IMR-90 (cell line): Measurements from ENCODE around the gene CDC42EP5. TPM values are rescaled to one million over a fixed set of nuclear protein-coding genes. Genes with fewer than 3 reads are reported as not detected.
A peak's percentile ranks its signal among the peaks of the same experiment; 100 is the strongest.

ENCODE experiments used
- ATAC-seq: fragments of 200-7000 bp; cut with Tn5 transposase; 2 replicates; pipeline ENCODE4 v1.9.1; 2020; ENCODE audit warnings: low read depth, mild to moderate bottlenecking, moderate library complexity
- BruUV-seq: library from RNA; stranded (reverse); fragments of 400-500 nt; replicated peaks from 2 replicates; lab custom pipeline; 2021; lab: Mats Ljungman, UMichigan
- CTCF ChIA-PET: fragments of 300-600 bp; formaldehyde crosslinking; extraction: SDS; loops from one replicate; lab custom pipeline; 2021; ENCODE audit warnings: antibody characterized with exemption; lab: Yijun Ruan, JAX
- POLR2A ChIA-PET: fragments of 300-600 bp; sonication (Branson Sonifier 250); formaldehyde crosslinking; loops from one replicate; lab custom pipeline; 2022; ENCODE audit warnings: antibody characterized with exemption; ENCODE audit not compliant: unreplicated experiment; lab: Charles Lee
- DNase-seq: peaks from one replicate; pipeline ENCODE4 v3.0.0; 2013
- H2AFZ ChIP-seq: replicated peaks from 2 replicates; pipeline ENCODE3; 2013; ENCODE audit warnings: low read length, mild to moderate bottlenecking; ENCODE audit not compliant: poor library complexity
- H2AK5ac ChIP-seq: 2 replicates; pipeline ENCODE4 v1.6.1; 2013; ENCODE audit warnings: low read depth, low read length, inconsistent platforms
- H2AK9ac ChIP-seq: replicated peaks from 2 replicates; pipeline ENCODE3; 2013; ENCODE audit warnings: mild to moderate bottlenecking, low read depth, low read length, moderate library complexity; ENCODE audit not compliant: poor library complexity
- H2BK120ac ChIP-seq: 2 replicates; pipeline ENCODE4 v1.6.1; 2013; ENCODE audit warnings: low read depth, low read length, inconsistent platforms
- H2BK15ac ChIP-seq: 3 replicates; pipeline ENCODE4 v1.6.1; 2013; ENCODE audit warnings: low read depth, low read length, inconsistent platforms
- H2BK20ac ChIP-seq: 2 replicates; pipeline ENCODE4 v1.6.1; 2013; ENCODE audit warnings: low read depth, mild to moderate bottlenecking, inconsistent platforms, low read length, moderate library complexity
- H2BK5ac ChIP-seq: 2 replicates; pipeline ENCODE4 v1.6.1; 2013; ENCODE audit warnings: mild to moderate bottlenecking, low read depth, low read length, inconsistent platforms; ENCODE audit not compliant: poor library complexity, severe bottlenecking
- H3K14ac ChIP-seq: replicated peaks from 2 replicates; pipeline ENCODE4 v1.6.1; 2013; ENCODE audit warnings: low read depth, low read length, inconsistent platforms
- H3K18ac ChIP-seq: 2 replicates; pipeline ENCODE4 v1.6.1; 2013; ENCODE audit warnings: low read depth, low read length, control low read depth
- H3K23ac ChIP-seq: 2 replicates; pipeline ENCODE4 v1.6.1; 2013; ENCODE audit warnings: low read depth, low read length, inconsistent platforms
- H3K27ac ChIP-seq: 2 replicates; pipeline ENCODE4 v1.5.1; 2013; ENCODE audit warnings: mild to moderate bottlenecking, control low read depth, low read length; ENCODE audit not compliant: insufficient read depth
- H3K27me3 ChIP-seq: 2 replicates; pipeline ENCODE4 v1.6.1; 2013; ENCODE audit warnings: low read length; ENCODE audit not compliant: control insufficient read depth, insufficient read depth
- H3K36me3 ChIP-seq: 2 replicates; pipeline ENCODE4 v1.6.1; 2013; ENCODE audit warnings: low read length, mixed read lengths; ENCODE audit not compliant: control insufficient read depth, insufficient read depth
- H3K4ac ChIP-seq: 2 replicates; pipeline ENCODE4 v1.6.1; 2013; ENCODE audit warnings: low read depth, low read length, inconsistent platforms
- H3K4me1 ChIP-seq: 2 replicates; pipeline ENCODE4 v1.6.1; 2013; ENCODE audit warnings: low read length, mixed read lengths; ENCODE audit not compliant: control insufficient read depth, insufficient read depth
- H3K4me2 ChIP-seq: 2 replicates; pipeline ENCODE4 v1.6.1; 2013; ENCODE audit warnings: low read depth, mild to moderate bottlenecking, control low read depth, low read length, moderate library complexity
- H3K4me3 ChIP-seq: 2 replicates; pipeline ENCODE4 v1.5.1; 2013; ENCODE audit warnings: low read depth, mild to moderate bottlenecking, control low read depth, low read length, moderate library complexity; ENCODE audit not compliant: insufficient read depth
- H3K56ac ChIP-seq: 2 replicates; pipeline ENCODE4 v1.6.1; 2013; ENCODE audit warnings: low read length, inconsistent platforms; ENCODE audit not compliant: insufficient read depth; ENCODE audit errors: extremely low read depth
- H3K79me1 ChIP-seq, 2 experiments: 2 replicates each; pipeline ENCODE4 v1.6.1; 2013; ENCODE audit warnings: low read length in 2 of 2, inconsistent platforms in 1 of 2, low read depth in 1 of 2
- H3K9ac ChIP-seq: 2 replicates; pipeline ENCODE4 v1.6.1; 2013; ENCODE audit warnings: low read depth, low read length, control low read depth
- H3K9me1 ChIP-seq: 2 replicates; pipeline ENCODE4 v1.6.1; 2013; ENCODE audit warnings: low read length, inconsistent platforms; ENCODE audit not compliant: insufficient read depth
- H3K9me3 ChIP-seq: 2 replicates; pipeline ENCODE4 v1.6.1; 2013; ENCODE audit warnings: low read length; ENCODE audit not compliant: control insufficient read depth, insufficient read depth
- H4K20me1 ChIP-seq: 2 replicates; pipeline ENCODE4 v1.6.1; 2013; ENCODE audit warnings: low read length, inconsistent platforms; ENCODE audit not compliant: insufficient read depth
- H4K5ac ChIP-seq: 2 replicates; pipeline ENCODE4 v1.6.1; 2013; ENCODE audit warnings: mild to moderate bottlenecking, low read depth, low read length, control low read depth
- H4K8ac ChIP-seq, 2 experiments: 2 replicates each; pipeline ENCODE4 v1.6.1; 2013; ENCODE audit warnings: low read depth in 2 of 2, low read length in 2 of 2, control low read depth in 1 of 2, inconsistent platforms in 1 of 2
- H4K91ac ChIP-seq: 2 replicates; pipeline ENCODE4 v1.6.1; 2013; ENCODE audit warnings: low read depth, low read length, inconsistent platforms; ENCODE audit not compliant: insufficient read depth
- CTCF ChIP-seq: conservative IDR thresholded peaks from 2 replicates; pipeline ENCODE4 v1.5.1; 2012; ENCODE audit warnings: mild to moderate bottlenecking, low read depth, low read length, improper control_type of control experiment
- MAFK ChIP-seq: IDR thresholded peaks from 2 replicates; pipeline ENCODE4 v1.6.1; 2012; ENCODE audit warnings: low read depth, low read length, improper control_type of control experiment
- WGBS, 2 experiments: methylation state at CpG; one replicate each; pipeline versions ENCODE4 v1.1.5 to v1.1.7; 2013; ENCODE audit warnings: missing lambda C conversion rate in 2 of 2; ENCODE audit not compliant: insufficient read length in 1 of 2; ENCODE audit errors: extremely low coverage in 2 of 2; 5-methylcytosine and 5-hydroxymethylcytosine counted together
- dilution Hi-C: fragments of 300-500 bp; cut with HindIII; formaldehyde crosslinking; loops from one replicate; pipeline ENCODE4 v1.14.3; 2018; ENCODE audit warnings: low sequenced_read_pairs; ENCODE audit not compliant: unreplicated experiment
- in situ Hi-C: fragments of 300-500 bp; cut with MboI; formaldehyde crosslinking; loops from 3 replicates; pipeline ENCODE4 v1.14.3; 2019; ENCODE audit warnings: low sequenced_read_pairs, inconsistent platforms, mixed read lengths
- intact Hi-C: fragments of 100-400 bp; cut with micrococcal nuclease; formaldehyde crosslinking; loops from 2 replicates; pipeline ENCODE4 v1.10.0; 2022
- polyA plus RNA-seq, 3 experiments: library from polyadenylated mRNA; depleted of rRNA; stranded (reverse); fragments of >200 nt; gene quantifications; 2 replicates each; pipeline ENCODE4 v1.2.3, GENCODE V29; 2012; ENCODE audit warnings: low replicate concordance in 1 of 3
- total RNA-seq: library from RNA; depleted of rRNA; stranded (reverse); fragments of >200 nt; gene quantifications from 2 replicates; pipeline ENCODE4 v1.2.3, GENCODE V29; 2012

The CDC42EP5 gene
- total and polyA plus RNA-seq, 2 of the 4 experiments (the other 2 are of a cell fraction) = 7.2 to 25.3 TPM

GRCh38 chr19:54477650-54478049 is 4.6 kb upstream of the CDC42EP5 start:
- H3K4ac ChIP-seq = no peak overlapping the region
- no peak overlapping the region for H4K5ac ChIP-seq
- H2BK20ac ChIP-seq = no peak overlapping the region
- TF ChIP-seq MAFK = no peak
- TF ChIP-seq CTCF = 0 out of 2 replicates have a peak, but pooled peaks have one; percentile 12
- intact Hi-C loops = loop anchor here (10.0 kb wide), 1 partner anchor 587 kb away; the partner anchor contains the start of gene RDH13
- H3K9me3 ChIP-seq = no peaks in the 10 kb centered on the region
- peaks cover 4% of the 10 kb centered on the region; the same call in 1 of the 2 replicates for H3K9me1 ChIP-seq
- no peak overlapping the region for H3K14ac ChIP-seq
- H3K9ac ChIP-seq = no peak overlapping the region
- H2AFZ ChIP-seq = peak overlapping the region; percentile 21
- H2AK9ac ChIP-seq = no peak overlapping the region
- no peak overlapping the region for H4K8ac ChIP-seq
- no peak overlapping the region for H2AK5ac ChIP-seq
- no peak overlapping the region for H3K27ac ChIP-seq
- in situ Hi-C loops = no loop called here
- H3K4me1 ChIP-seq = peaks cover 7% of the 10 kb centered on the region
- no peak overlapping the region for H3K18ac ChIP-seq
- H3K79me1 ChIP-seq = no peaks in the 10 kb centered on the region
- no peaks in the 10 kb centered on the region for H4K20me1 ChIP-seq
- H2BK15ac ChIP-seq = no peak overlapping the region
- 100% methylated on average over 2 of the region's 3 CpGs; no CpG with 5 or more reads in 1 of the 2 experiments for WGBS, 2 experiments
- H3K4me2 ChIP-seq = no peak overlapping the region
- CTCF ChIA-PET = interaction anchor here (1.0 kb wide), 1 partner anchor 12 kb away, joined by 4 read pairs; no protein-coding TSS in a partner anchor
- BruUV-seq = no TSS peak
- H4K91ac ChIP-seq = no peak overlapping the region
- H2BK5ac ChIP-seq = no peak overlapping the region
- ATAC-seq (no peak), DNase-seq (no peak)
- H3K56ac ChIP-seq = no peak overlapping the region
- no peaks in the 10 kb centered on the region for H3K36me3 ChIP-seq
- dilution Hi-C loops = no loop called here
- no peak overlapping the region for H3K23ac ChIP-seq
- no peak overlapping the region for H3K4me3 ChIP-seq
- 0 out of 2 replicates have a peak, but pooled peaks cover 2% of the 10 kb centered on the region for H3K27me3 ChIP-seq
- H2BK120ac ChIP-seq = no peak overlapping the region
- POLR2A ChIA-PET = no interaction called here
